SH-SY5Y (cell line): ENCODE results near the gene FADS1.

Experiments
- GATA2 ChIP-seq: IDR thresholded peaks from 2 replicates; pipeline ENCODE4 v1.6.1; 2011; ENCODE audit warnings: mild to moderate bottlenecking, low read depth, low read length
- GATA3 ChIP-seq: IDR thresholded peaks from 2 replicates; pipeline ENCODE4 v1.6.1; 2011; ENCODE audit warnings: low read depth, mild to moderate bottlenecking, low read length, moderate library complexity

DNA sequence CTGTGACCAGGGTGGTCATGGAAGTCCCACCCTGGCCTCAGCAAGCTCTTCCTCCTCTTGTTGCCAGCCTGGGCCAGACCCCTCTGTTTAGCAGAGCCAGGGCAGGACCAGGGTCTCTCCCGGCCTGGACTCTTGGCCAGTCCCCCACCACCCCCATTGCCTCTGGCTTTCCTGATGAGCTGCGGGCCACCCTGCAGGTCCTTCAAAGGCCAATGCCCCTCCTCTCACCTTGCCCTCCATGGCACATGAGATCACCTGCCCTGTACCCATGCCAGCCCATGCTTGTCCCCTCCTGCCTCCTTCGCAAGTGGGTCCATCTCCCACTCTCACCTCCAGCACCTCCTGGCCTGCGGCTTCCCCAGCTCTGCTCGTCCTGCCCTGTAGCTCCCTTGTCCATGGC lies 21.7 kb upstream of the FADS1 start:
- TF ChIP-seq GATA3 = no peak
- TF ChIP-seq GATA2 = no peak
